GM18858 (cell line): ENCODE results near the gene SAMD4A.

Experiments used
- ATAC-seq: cut with Tn5 transposase; IDR thresholded peaks from one replicate; pipeline ENCODE4 v1.9.1; 2021; ENCODE audit not compliant: unreplicated experiment

Gene SAMD4A

DNA sequence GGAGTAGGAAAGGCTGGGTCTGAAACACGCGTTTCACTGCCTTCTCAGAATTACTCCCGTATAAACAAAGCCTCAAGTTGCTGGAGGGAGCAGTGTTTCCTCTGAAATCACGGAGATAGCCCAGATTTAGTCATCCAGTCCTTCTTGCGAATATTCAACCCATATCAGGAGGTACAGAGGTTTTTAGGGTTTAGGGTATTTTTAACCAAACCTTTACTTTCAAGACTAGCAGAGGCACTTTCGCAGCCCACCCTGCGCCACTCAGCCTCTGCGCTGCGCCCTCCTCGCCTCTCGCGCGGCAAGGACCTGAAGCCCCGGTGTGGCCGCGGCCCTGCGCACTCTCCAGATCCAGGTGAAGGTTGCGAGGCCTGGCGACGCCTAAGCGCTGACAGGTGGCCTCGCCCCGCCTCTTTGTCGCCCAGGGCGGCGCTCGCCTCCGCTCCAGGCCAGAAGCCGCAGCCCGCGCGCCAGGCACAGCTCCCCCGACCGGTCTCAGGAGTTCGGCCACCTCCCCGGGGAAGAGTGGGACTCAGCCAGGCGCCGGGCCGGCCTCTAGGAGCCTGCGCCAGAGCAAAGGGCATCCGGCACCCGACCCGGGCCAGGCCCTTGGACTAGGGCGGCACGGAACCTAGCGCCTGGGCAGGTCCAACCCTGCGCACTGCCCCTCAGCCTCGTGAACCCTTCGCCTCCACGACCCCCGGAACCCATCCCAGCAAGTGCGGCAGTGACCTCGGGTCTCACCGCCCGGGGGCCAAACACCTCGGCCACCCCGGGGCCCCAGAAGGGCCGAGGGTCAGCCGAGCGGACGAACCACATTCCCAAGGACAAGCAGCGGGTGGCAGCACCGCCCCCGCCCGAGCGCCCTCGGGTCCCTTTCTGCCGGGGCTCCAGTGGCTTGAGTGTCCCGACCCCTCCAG, 1.8 kb upstream of the SAMD4A start:
- peak; percentile 29 for ATAC-seq

- ATAC-seq: peak; percentile 38
Measured at GRCh38 chr14:54565785-54566409, 1.0 kb upstream of the SAMD4A start.

DNA sequence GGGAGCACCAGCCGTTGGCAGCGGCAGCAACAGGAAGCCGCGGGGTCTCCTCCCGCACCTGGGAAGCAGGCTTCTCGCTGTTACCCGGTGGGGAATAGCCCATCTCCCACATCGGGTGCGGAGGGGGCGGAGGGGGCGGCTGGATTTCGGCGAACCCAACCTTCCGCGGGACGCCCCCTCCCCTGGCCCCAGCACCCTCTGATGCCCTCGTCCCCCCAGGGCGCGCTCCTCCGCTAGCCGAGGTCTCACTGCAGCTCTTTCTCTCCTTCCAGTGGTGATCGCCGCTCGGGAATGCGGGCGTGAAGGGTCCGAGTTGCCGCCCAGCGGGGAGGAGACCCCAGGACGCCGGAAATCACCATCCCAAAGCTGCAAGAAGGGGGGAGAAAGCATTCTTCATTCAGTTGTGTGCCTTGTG, 303 bp downstream of the SAMD4A start:
- ATAC-seq: no peak

GRCh38 chr14:54567639-54568561, 972 bp downstream of the SAMD4A start:
- no peak for ATAC-seq

GRCh38 chr14:54568821-54569595, 2.1 kb downstream of the SAMD4A start:
- ATAC-seq: no peak

DNA sequence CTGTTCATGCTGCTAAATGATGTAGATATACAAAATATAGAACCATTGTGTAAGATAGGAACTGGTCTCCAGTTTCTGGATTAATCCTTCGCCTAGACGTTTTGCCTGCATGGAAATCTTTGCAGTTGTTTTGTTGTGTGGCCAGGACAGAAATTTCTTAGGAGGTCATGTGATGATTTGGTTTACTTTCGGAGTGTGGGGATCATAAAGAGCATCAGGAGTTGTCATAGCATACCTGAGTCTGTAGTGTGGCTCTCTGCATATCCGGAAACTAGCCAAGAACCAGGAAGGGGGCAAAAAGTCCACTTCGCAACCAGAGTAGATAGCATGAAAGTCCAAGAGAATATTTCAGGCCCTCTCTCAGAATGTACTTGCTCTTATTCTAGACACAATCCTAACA, 3.1 kb downstream of the SAMD4A start:
- no peak for ATAC-seq

GRCh38 chr14:54570631-54571415, 3.9 kb downstream of the SAMD4A start:
- no peak for ATAC-seq

DNA sequence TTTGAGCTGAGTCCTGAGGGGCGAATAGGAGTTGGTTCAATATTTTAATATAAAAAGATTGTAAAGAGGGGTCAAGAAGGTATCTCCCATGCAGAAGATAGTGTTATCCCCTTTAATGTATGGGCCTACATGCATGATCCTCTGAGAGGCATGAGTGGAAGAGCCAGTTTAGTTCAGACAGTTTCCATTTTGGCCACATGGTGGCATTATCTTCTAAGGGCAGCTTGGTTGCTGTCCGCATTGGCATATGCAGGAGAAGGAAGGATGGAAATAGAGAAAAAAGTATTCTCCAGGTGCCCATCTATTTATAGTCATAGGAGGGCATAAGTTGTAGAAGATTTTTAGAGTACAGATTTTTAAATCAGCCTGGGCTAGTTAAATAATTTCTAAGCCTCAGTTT, 5.4 kb downstream of the SAMD4A start:
- ATAC-seq: no peak

GRCh38 chr14:54574528-54574927, 7.6 kb downstream of the SAMD4A start:
- ATAC-seq: no peak

- no peak for ATAC-seq
Measured at GRCh38 chr14:54577494-54577893, 10.6 kb downstream of the SAMD4A start.

DNA sequence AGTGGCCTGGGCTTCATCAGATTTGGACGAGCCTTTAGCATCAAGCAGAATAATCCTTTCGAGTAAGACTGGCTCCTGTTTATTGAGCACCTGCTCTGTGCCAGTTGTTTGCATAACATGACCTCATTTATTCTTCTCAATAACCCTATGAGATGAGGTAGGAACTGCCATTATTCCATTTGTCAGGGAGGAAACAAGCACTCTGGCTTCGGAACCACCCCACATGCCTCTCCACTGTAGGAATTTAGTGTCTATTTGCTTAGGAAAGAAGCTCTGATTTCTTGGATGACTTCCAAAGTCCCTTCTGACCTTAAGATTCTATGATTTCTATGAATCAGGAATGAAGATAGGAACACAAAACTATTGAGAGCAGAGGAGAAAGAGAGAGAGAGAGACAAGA, 11.0 kb downstream of the SAMD4A start:
- ATAC-seq: no peak

DNA sequence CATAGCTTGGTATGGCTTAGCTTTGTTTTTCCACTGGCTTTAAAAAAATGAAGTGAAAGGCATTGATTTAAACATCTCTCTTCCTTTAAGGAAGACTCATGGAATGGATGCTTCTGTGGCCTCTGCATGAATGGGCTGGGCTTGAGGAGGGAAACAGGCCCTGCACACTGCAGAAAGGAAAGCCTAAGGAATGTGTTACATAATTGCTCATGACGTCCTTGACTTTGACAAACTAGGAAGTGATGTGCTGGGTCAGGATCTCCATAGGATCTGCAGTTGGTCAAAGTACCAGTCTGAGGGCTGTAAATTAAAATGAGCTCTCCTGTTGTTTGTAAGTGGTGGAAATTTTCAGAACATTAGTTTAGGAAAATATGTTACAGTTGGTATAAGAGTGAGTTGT, 12.7 kb downstream of the SAMD4A start:
- ATAC-seq: no peak

- ATAC-seq: no peak
Measured at GRCh38 chr14:54580933-54581332, 14.0 kb downstream of the SAMD4A start.

DNA sequence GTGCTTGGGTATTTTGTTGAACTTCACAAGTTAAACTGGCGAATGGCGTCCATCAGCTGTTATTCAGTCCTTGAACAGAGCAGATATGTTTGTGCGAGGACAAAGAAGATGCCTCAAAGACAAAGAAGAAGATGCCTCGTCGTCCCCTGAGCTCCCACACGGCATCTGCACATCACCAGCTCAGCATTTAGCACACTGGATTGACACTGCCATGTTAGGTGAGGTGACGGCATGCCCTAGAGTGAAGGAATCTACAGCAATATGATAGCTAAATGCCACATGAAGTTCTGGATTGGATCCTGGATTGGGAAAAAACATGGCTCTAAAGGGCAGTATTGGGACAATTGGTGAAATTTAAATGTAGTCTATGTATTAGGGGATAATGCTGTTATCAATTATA, 15.4 kb downstream of the SAMD4A start:
- ATAC-seq: no peak

DNA sequence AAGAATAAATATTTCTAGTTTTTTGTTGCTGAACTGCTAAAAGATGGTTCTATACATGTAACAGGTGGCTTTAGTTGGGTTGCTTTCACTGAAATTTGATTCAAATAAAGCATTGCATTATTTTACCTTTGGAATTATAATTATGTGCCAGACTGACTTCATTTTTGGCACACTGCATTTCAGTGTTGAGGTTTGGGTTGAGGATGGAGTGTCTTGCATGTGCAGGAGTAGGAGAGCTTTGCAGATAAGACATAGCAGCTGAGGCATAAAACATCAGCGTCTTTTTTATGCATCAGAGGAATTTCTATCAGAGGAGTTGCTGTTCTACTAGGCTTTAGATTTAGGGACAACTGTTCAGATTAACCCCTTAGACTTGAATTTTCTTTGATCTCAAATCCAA, 17.2 kb downstream of the SAMD4A start:
- no peak for ATAC-seq

- no peak for ATAC-seq
Measured at GRCh38 chr14:54585214-54585613, 18.3 kb downstream of the SAMD4A start.

- no peak for ATAC-seq
Measured at GRCh38 chr14:54589076-54589475, 22.1 kb downstream of the SAMD4A start.

DNA sequence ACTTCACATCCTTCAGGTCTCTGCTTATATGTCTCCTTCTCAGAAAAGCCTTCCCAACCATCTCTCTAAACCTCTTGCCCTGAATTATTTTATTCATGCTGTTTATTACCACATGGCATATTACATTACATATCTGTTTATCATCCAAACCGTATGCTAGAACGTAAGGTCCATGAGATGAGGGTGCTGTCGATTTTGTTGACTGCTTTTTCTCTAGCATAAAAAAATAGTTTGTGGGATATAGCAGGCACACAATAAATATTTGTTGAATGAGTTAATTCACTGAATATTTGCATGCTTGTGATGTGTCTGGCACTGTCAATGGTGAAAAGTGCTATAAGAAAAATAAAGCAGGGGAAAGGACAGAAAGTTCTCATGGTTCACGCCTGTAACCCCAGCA, 22.9 kb downstream of the SAMD4A start:
- ATAC-seq: no peak

- ATAC-seq: no peak
Measured at GRCh38 chr14:54590481-54590880, 23.6 kb downstream of the SAMD4A start.

GRCh38 chr14:54591461-54591860, 24.5 kb downstream of the SAMD4A start:
- ATAC-seq: no peak
